ENCODE results near the gene RHOBTB1.

GRCh38 chr10:60955316-60955715 is 11.3 kb upstream of the RHOBTB1 start:
- TF ChIP-seq POLR2A (IDR thresholded peaks at IDR 0.05), result no peak
- no peak for TF ChIP-seq CTCF (IDR thresholded peaks at IDR 0.05)
